ENCODE data around the gene PTPN11.

Gene PTPN11

DNA sequence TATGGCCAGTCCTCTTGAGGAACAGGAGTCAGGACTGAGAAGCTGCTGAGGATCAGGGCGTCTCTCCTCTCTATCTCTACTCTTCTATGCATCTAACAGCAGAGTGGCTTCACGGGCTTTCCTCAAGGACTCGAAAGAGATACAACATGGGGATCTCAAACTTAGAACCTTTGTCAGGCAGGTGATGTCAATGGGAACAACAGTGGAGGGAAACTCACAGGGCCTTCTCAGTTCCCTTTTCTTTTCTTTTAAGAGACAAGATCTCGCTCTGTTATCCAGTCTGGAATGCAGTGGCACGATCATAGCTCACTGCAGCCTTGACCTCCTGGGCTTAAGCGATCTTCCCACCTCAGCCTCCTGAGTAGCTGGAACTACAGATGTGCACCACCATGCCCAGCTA is 127.6 kb downstream of the PTPN11 start:
- H3K9ac ChIP-seq (ENCODE audit: low read length), result no peak overlapping the region

DNA sequence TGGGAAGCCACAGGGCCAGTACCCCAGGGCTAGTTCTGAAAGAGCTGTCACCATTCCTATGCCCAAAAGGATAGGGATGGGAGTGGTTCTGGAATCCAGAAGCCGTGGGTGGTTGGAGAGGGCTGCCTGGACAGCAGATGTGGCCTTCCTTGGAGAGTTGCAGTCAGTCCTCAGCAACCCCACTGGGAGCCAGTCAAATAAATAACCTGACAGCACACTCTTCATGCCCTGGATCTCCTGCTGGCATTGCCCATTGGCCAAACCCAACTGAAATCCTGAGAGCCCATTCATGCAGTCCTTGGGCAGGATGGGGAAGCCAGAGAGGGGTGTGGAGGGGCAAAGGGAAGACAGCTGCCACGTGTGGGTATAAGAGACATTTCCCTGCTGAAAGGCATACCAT is 128.2 kb downstream of the PTPN11 start:
- H3K27me3 ChIP-seq (ENCODE audit: control insufficient read depth, insufficient read depth, low read length), result peaks cover 3% of the 10 kb centered on the region
- H3K36me3 ChIP-seq (ENCODE audit: control insufficient read depth, insufficient read depth, low read length), result no peaks in the 10 kb centered on the region
- no peak overlapping the region for H3K4me3 ChIP-seq (ENCODE audit: low read length)
- no peak overlapping the region for H3K9ac ChIP-seq (ENCODE audit: low read length)
- no peak overlapping the region for H3K27ac ChIP-seq (ENCODE audit: low read depth, low read length)
- H3K4me1 ChIP-seq (ENCODE audit: control insufficient read depth, insufficient read depth, low read length), result no peaks in the 10 kb centered on the region

More for the DNA sequence above, 127.6 kb downstream of the PTPN11 start:
- Histone ChIP-seq H3K4me1 (ENCODE audit: control insufficient read depth, insufficient read depth, low read length) (no peaks in the 10 kb centered on the region), H3K36me3 (ENCODE audit: control insufficient read depth, insufficient read depth, low read length) (no peaks in the 10 kb centered on the region), H3K4me3 (ENCODE audit: low read length) (no peak overlapping the region), H3K27ac (ENCODE audit: low read depth, low read length) (no peak overlapping the region), H3K27me3 (ENCODE audit: control insufficient read depth, insufficient read depth, low read length) (no peaks in the 10 kb centered on the region)

DNA sequence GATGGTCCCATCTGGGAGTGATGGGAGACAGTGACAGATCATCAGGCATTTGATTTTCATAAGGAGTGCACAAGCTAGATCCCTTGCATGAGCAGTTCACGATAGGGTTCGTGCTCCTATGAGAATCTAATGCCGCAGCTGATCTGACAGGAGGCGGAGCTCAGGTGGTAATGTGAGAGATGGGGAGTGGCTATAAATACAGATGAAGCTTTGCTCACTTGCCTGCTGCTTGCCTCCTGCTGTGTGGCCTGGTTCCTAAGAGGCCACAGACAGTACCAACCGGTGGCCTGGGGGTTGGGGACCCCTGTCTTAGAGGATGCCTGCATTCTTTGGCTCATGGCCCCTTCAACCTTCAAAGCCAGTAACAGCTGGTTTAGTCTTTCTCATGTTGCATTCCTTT is 130.3 kb downstream of the PTPN11 start:
- Histone ChIP-seq H3K4me3 (ENCODE audit: low read length) (no peak overlapping the region), H3K27ac (ENCODE audit: low read depth, low read length) (no peak overlapping the region), H3K27me3 (ENCODE audit: control insufficient read depth, insufficient read depth, low read length) (peaks cover 3% of the 10 kb centered on the region), H3K36me3 (ENCODE audit: control insufficient read depth, insufficient read depth, low read length) (no peaks in the 10 kb centered on the region), H3K9ac (ENCODE audit: low read length) (no peak overlapping the region), H3K4me1 (ENCODE audit: control insufficient read depth, insufficient read depth, low read length) (no peaks in the 10 kb centered on the region)

DNA sequence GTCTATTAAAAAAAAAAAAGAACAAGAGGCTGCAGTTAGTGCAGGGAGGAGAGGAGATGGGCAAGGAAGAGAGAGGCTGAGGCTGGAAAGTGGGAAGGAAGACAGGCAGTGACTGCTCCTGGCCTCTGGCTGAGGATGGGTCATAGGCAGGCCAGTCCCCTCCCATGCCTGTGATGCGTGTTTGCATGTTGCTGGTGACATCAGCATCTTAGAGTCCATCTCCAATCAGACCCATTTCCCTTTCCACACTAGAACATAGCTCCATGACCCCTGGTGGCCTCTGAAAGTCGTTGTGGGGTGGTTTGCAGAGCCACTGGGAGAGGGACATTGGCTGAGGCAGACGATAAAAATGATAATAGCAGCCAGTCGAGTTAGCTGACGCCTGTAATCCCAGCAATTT is 132.9 kb downstream of the PTPN11 start:
- H3K36me3 ChIP-seq (ENCODE audit: control insufficient read depth, insufficient read depth, low read length), result no peaks in the 10 kb centered on the region
- H3K27me3 ChIP-seq (ENCODE audit: control insufficient read depth, insufficient read depth, low read length), result peaks cover 3% of the 10 kb centered on the region
- no peaks in the 10 kb centered on the region for H3K4me1 ChIP-seq (ENCODE audit: control insufficient read depth, insufficient read depth, low read length)
- no peak overlapping the region for H3K4me3 ChIP-seq (ENCODE audit: low read length)
- no peak overlapping the region for H3K9ac ChIP-seq (ENCODE audit: low read length)
- no peak overlapping the region for H3K27ac ChIP-seq (ENCODE audit: low read depth, low read length)

DNA sequence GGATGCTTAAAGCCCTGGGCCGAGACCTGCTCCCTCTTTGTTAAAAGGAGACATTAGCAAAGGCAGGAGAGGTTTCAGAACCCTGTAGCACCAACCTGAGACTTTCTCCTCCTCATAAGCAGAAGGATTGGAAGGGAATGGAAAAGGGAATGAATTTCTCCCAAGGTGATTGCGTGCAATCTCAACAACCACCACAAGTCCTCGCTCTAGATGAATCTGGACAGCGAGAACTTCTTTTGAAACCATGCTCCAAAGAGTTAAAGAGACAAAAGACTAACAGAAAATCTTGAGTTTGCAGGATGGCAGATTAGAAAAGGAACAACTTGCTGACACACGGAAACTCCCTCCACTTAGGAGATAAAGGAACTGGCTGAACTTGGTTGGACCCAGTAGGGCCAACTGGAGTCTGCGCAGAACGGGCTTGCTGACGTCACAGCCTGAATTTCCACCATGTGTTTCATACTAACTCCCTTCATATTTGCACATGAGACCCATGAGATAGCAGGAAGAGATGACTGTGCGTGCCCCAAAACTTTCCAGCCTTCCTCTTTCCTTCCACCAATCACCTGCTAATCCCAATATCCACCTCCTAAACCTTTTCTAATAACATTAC is 137.0 kb downstream of the PTPN11 start:
- Histone ChIP-seq H3K4me1 (ENCODE audit: control insufficient read depth, insufficient read depth, low read length) (no peaks in the 10 kb centered on the region), H3K27ac (ENCODE audit: low read depth, low read length) (no peak overlapping the region)

DNA sequence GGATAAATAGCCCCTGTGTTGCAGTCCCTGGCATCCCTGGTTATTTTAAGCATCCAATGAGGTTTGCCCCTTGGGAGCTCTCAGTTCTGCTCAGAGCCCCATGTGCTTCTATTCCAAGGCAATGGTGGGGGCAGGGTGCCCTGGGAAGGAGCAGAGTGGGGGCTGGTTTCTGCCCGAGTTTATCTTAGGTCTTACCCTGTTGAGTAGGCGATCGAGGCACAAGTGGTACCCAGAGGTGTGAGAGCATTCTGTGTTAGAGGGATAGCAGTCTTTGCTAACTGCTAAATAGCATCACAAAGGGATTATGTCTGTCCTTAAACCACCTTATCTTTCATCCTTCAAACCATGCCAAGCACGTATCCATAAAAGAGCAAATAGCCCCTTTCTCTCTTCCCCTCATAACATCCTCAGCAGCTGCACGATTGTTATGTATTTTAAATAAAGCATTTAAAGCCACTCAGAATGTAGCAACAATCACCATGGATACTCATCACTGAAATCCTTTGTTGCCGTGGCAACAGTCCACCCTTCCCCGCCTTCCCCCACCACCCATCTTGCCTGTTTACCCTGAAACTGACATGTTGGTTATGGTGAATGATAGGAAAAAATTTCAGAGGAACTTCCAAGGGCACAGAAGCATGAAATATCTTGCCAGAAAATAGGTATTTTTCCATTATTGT is 139.3 kb downstream of the PTPN11 start:
- Histone ChIP-seq H3K27me3 (ENCODE audit: control insufficient read depth, insufficient read depth, low read length) (no peaks in the 10 kb centered on the region), H3K9ac (ENCODE audit: low read length) (no peak overlapping the region), H3K27ac (ENCODE audit: low read depth, low read length) (no peak overlapping the region), H3K4me3 (ENCODE audit: low read length) (no peak overlapping the region), H3K4me1 (ENCODE audit: control insufficient read depth, insufficient read depth, low read length) (no peaks in the 10 kb centered on the region), H3K36me3 (ENCODE audit: control insufficient read depth, insufficient read depth, low read length) (no peaks in the 10 kb centered on the region)

More for the DNA sequence above, 137.0 kb downstream of the PTPN11 start:
- Histone ChIP-seq H3K27me3 (ENCODE audit: control insufficient read depth, insufficient read depth, low read length) (peaks cover 3% of the 10 kb centered on the region), H3K4me3 (ENCODE audit: low read length) (no peak overlapping the region), H3K36me3 (ENCODE audit: control insufficient read depth, insufficient read depth, low read length) (no peaks in the 10 kb centered on the region), H3K9ac (ENCODE audit: low read length) (no peak overlapping the region)

All from rectal smooth muscle tissue (tissue), 1 donor.